Measurements from ENCODE around the gene PDCD4.

- TF ChIP-seq CTCF (IDR thresholded peaks at IDR 0.05), result no peak
- TF ChIP-seq POLR2A (IDR thresholded peaks at IDR 0.05), result no peak
Measured at GRCh38 chr10:110923856-110924493, 52.2 kb downstream of the PDCD4 start.

All from lower leg skin (tissue), 3 donors.